ENCODE data around the gene ARHGEF40.

DNA sequence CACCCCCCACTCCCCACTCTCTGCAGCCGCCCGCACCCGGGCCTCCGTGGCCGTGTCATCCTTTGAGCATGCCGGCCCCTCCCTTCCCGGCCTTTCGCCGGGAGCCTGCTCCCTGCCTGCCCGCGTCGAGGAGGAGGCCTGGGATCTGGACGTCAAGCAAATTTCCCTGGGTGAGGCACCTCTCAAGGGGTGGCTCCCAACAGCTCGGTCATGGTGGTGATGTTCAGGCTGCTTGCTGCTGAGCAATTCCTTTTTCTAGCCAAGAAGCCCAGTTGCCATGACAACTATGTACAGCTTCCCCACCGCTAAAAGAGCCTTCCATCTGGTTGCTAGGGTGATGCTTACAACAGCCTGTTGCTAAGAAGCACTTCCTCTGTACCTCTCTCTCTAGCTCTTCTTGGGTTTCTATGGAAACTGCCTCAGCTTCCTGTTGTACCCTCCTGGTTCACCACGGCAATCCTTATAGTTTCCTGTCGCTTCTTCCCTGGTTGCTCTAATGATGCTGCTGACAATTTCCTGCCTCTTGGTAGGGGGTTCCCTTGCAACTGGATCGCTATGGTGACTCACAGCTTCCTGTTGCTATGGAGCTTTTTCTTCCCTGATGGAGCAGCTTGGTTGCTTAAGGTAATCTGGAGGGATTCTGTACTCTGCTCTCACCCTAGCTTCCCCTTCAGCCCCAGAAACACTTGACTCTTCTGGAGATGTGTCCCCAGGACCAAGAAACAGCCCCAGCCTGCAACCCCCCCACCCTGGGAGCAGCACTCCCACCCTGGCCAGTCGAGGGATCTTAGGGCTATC is 17.4 kb downstream of the ARHGEF40 start:
- TF ChIP-seq CTCF (IDR thresholded peaks at IDR 0.05 in 4 of 5, conservative IDR thresholded peaks at IDR 0.05 in 1 of 5) (no peak), POLR2A (IDR thresholded peaks at IDR 0.05) (no peak)
